Fibroblast of gingiva (primary cell): Measurements from ENCODE around the gene FBXL13.

Experiments used
- DNase-seq: peaks from one replicate; pipeline ENCODE4 v3.0.0-alpha.2; 2011; ENCODE audit warnings: low read depth

Gene FBXL13

DNA sequence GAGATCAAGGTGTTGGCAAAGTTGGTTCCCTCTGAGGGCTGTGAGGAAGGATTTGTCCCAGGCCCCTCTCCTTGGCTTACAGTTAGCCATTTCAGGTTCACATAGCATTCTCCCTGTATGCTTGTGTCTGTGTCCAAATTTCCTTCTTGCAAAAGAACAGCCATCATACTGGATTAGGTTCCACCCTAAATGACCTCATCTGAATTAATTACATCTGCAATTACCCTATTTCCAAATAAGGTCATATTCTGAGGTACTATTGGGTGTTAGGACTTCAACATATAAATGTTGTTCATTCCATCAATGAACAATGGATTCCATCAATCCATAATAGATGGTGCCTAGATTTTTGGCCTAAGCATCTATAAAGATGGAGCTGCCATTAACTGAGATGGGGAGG lies 178.0 kb downstream of the FBXL13 start:
- peak; percentile 26 for DNase-seq

GRCh38 chr7:102895602-102896001 lies 179.0 kb downstream of the FBXL13 start:
- peak; percentile 33 for DNase-seq

DNA sequence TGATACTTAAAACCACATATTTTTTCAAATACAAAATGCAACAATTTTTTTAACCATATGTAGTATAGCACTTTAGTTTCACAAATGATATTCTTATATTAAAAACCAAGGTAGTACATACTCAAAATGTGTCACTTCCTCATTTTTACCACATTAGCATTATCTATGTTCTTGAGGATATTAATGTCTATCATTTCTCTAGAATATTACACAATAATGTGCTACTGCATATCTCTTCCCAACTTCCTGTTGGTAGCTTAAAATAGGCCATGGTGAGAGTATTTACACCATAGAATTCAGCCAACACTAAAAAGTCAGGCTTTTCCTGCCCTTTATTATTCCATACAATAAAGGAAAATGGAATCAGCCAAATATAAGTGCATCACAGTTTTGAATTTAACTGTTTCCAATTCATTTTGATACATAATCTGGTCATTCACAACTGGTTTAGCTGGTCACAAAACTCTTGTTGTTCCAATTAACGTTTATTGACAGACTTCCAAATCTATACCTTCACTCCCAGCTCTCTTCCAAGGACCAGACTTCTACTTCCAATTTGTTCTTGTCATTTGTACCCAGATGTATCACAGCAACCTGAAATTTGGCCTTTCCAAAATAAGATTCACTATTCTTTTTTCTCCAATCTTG lies 181.8 kb downstream of the FBXL13 start:
- DNase-seq, result no peak

DNA sequence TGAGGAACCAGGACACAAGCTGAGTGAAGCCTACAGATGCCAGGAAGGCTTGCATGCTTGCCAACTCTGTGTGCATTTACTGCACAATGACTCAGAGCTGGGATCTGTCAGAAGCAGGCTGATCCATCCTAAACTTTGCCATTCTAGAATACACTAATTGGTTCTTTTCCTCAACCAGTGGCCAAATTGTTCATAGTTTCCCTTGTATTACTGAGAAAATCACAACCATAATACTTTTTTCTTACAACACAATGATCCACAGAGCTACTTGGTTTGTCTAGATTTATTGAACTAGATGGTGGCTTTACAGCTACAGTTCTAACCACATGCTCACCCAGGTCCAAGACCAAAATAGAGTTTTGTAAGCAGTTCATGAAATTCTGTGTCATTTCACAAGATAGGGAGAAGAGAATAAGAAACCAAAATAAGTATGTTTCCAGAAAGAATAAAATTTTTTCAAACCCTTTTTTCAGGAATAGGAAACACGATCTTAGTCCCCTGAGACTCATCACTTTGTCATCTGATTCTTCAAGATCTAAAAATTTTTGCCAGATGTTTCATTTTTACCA lies 182.8 kb downstream of the FBXL13 start:
- DNase-seq, result peak; percentile 85

DNA sequence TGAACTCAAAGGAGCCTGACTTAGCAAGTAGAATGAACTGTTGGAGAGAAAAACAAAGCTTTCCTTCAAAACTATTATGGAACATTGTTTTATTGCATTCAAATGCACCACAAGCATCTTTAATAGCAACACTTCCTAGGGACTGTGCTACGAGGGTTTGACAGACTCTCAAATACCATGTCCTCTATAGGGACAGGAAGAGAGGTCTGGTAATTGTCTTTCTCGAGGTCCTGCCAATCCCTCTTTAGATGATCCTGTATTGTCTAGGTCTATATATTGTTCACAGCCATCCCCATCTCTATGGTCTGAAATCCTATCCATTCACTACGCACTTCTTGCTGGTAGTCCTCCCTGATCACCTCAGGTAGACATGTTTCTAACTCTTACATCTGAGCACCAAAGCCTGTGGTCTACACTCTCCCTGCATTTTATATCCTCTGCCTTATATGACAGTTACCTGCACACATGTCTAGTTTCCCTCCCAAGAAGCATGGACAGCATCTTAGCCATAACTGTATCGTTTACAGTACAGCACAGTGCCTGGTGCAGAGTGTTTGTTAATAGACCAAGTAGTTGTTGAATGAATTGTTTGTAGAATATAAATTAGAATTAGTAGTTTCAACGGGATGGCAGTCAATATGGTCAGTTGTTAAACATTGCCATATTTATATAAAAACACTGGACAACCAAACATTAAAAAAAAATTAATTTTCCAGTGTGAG lies 183.5 kb downstream of the FBXL13 start:
- DNase-seq, result no peak

DNA sequence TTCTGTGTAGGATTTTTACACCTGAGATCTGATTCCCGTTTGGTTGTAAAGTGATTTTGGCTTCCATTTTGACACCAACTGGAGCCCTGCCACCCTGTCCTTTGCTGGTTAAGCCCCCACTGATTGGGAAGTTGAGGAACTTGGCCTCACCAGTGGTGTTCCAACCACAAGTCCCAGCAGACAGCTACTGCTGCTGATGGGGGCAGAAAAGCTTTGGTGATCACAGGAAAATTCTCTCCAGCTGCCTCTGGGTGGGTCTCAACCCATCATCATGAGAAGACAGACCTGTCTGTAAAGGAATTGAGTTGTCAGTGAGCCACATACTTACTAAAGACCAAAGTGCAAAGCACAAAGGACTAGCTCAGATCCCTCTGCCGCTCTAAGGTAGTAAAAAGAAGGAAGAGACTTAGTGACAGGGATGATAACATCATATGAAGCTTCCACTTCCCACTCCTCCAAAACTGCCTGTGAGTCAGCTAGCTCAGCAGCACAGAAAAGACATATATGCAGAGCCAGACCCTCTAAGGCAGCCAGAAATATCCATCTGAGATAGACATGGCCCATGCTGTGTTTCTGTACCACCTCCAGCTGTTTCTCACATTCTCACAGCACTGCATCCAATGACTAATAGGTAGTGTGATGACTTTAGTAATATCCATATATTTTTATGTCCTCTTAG lies 184.2 kb downstream of the FBXL13 start:
- DNase-seq, result no peak

GRCh38 chr7:102889851-102890250 lies 184.7 kb downstream of the FBXL13 start:
- DNase-seq, result no peak

- no peak for DNase-seq
Measured at GRCh38 chr7:102888561-102889233, 185.9 kb downstream of the FBXL13 start.

- peak; percentile 45 for DNase-seq
Measured at GRCh38 chr7:102883098-102883860, 191.3 kb downstream of the FBXL13 start.

GRCh38 chr7:102875700-102876295 lies 198.8 kb downstream of the FBXL13 start:
- peak; percentile 84 for DNase-seq

DNA sequence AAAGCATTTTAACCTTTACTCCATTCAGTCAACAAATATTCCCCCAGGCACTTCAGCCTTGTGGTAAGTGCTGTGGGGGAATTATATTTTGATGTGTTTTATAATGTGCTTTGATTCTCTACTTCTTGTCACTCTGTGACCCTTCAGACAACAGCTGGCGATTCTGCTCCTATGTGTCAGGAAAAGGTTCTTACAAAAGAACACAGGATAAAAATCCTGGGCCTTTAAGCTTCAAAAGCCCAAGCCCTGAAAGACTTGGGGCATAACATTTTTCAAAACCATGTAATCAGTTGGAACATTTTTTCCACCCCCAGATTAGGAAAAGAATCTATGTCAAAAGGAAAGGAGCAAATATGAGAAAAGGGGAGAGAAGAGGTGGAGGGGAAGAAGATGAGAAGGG lies 199.6 kb downstream of the FBXL13 start:
- DNase-seq, result no peak

- no peak for DNase-seq
Measured at GRCh38 chr7:102874166-102874829, 200.3 kb downstream of the FBXL13 start.

GRCh38 chr7:102873470-102874165 lies 201.0 kb downstream of the FBXL13 start:
- no peak for DNase-seq

- DNase-seq, result peak; percentile 53
Measured at GRCh38 chr7:102872460-102872859, 202.1 kb downstream of the FBXL13 start.

DNA sequence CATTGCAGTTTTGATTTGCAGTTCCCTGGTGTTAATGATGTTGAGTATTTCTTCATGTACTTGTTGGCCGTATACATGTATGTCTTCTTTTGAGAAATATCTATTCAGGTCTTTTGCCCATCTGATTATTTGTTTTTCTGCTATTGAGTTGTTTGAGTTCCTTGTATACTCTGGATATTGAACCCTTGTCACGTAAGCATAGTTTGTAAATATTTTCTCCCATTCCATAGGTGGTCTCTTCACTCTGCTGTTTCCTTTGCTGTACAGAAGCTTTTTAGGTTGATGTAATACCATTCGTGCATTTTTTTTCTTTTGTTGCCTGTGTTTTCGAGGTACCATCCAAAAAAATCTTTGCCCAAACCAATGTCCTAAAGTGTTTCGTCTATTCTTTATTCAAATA lies 205.4 kb downstream of the FBXL13 start:
- no peak for DNase-seq

- DNase-seq, result no peak
Measured at GRCh38 chr7:102866535-102867215, 207.9 kb downstream of the FBXL13 start.

DNA sequence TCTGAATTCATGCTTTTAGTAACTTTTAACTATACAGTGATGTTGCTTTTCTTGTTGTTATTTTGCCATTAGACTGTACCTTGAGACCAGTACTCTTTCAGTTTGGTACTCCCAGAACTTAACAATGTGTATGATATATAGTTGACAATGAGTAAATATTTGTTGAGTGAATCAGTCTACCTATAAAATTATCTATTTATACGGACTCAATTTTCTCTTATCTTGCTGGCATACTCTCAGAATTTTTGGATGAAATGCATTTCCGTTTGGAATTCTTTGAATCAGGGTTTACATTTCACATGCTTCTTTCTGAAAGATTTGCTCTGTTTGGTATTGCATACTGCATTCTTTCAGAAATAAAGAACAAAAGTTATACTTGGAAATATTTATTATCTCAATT lies 209.6 kb downstream of the FBXL13 start:
- DNase-seq, result no peak

DNA sequence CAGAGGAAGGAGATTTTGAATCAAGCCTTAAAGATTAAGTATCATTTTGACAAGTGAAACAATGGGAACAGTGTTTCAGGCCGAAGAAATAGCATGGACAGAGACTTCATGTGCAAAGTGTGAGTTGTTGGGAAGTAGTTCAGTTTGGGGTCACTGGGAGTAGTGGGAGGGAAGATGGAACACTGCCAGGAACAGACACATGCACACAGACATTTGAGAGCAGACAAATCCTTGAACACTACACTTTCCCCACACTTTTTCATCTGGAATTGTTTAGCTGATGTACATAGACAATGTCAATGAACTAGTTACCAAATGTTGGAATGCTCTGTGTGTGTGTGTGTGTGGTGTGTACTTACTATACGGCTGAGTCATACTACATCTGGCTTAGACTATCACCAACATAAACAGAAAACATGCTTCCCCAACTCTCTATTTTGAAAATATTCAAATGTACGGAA lies 214.2 kb downstream of the FBXL13 start:
- peak; percentile 99 for DNase-seq

GRCh38 chr7:102859799-102860125 lies 214.8 kb downstream of the FBXL13 start:
- no peak for DNase-seq
